ENCODE data around the gene CIAO1.

GRCh38 chr2:96245609-96246390 lies 20.2 kb upstream of the CIAO1 start:
- TF ChIP-seq BACH2 (CRISPR knock-in tag; IDR thresholded peaks at IDR 0.05; ENCODE audit: borderline replicate concordance) (no peak), PATZ1 (CRISPR knock-in tag; IDR thresholded peaks at IDR 0.05; ENCODE audit: borderline replicate concordance) (no peak), ZFP30 (CRISPR knock-in tag; IDR thresholded peaks at IDR 0.05) (no peak), CREB5 (CRISPR knock-in tag; IDR thresholded peaks at IDR 0.05; ENCODE audit: low read depth) (no peak), PPARA (CRISPR knock-in tag; IDR thresholded peaks at IDR 0.05; ENCODE audit: borderline replicate concordance) (no peak), ZFP3 (CRISPR knock-in tag; IDR thresholded peaks at IDR 0.05) (no peak), POU6F1 (CRISPR knock-in tag; IDR thresholded peaks at IDR 0.05; ENCODE audit: borderline replicate concordance, low read depth) (no peak), ESRRG (CRISPR knock-in tag; IDR thresholded peaks at IDR 0.05) (no peak), ZNF70 (CRISPR knock-in tag; IDR thresholded peaks at IDR 0.05) (no peak), ZNF565 (CRISPR knock-in tag; conservative IDR thresholded peaks at IDR 0.05; ENCODE audit: low read depth) (no peak), ARNTL (CRISPR knock-in tag; IDR thresholded peaks at IDR 0.05; ENCODE audit: borderline replicate concordance, low read depth) (no peak), GLIS3 (CRISPR knock-in tag; IDR thresholded peaks at IDR 0.05) (no peak), ZNF8 (CRISPR knock-in tag; IDR thresholded peaks at IDR 0.05) (no peak)
